Measurements from ENCODE around the gene TIMP1.

TIMP1 gene

DNA sequence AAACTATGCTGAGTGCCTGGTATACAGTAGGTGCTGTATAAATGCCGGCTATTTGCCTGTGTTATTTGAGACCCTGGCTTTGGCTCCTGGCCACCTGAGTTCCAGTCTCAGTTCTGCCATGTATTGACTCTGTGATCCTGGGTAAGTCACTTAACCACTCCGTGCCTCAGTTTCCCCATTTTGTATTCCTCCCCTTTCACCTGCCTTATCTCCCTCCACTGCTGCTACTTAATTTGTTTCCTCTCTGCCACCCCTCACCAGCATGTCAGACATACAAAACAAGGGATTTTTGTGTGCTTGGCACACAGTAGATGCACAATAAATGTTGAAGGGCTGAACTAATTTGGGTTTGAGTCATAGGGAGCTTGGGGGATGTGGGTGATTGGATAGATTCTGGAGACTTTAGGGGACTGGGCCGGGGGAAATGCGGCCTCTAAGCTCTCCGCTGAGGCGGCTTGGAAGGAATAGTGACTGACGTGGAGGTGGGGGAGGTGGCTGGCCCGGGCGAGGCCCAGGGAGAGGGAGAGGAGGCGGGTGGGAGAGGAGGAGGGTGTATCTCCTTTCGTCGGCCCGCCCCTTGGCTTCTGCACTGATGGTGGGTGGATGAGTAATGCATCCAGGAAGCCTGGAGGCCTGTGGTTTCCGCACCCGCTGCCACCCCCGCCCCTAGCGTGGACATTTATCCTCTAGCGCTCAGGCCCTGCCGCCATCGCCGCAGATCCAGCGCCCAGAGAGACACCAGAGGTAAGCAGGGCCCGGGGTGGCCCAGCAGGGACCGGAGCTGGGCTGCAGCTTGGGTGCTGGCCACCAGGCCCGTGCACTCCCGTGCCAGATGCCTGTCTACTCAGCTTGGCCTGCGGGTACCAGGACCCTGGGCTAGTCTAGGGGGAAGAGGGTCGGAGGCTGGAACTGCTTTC, at the start of gene TIMP1:
Gene TIMP1, plus strand, starts transcription at position 706 of the 917 bp plus-strand sequence. CDS start 980 bp downstream, outside the sequence.
- DNase-seq: peak in 11 of 14 donors; percentile 2 to 73 (median 22)

GRCh38 chrX:47539860-47540259, 42.4 kb upstream of the TIMP1 start:
- DNase-seq: peak in 1 of 14 donors; percentile 5

DNA sequence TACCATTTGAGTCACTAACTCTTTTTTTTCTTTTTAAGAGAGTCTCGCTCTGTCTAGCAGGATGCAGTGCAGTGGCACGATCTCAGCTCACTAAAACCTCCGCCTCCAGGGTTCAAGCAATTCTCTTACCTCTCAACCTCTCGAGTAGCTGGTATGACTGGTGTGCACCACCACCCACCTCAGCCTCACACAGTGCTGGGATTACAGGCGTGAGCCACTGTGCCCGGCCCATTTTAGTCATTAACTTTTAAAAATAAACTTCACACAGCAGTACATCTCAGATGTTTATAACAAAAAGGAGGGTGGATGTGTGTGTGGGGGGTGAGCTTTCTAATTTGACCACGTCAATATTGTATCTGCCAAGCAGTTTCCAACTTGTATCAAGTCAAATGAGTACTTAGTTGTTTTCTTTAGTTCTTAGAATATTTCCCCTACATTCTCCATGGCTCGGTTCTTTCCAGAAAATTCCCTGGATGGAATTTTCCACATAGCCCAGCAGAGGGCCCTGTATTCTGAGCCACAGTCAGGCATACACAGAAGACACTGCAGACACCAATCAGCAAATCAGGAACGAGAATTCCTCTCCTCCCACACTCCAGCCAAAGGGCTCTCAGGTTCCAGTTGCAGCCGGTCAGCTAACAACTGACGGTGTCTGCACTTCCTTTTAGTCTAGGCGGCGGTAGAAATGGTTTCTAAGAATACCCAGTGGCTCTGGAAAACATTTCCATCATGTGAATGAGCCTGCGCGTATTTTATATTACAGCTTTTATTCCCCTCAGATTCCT, 41.3 kb upstream of the TIMP1 start:
- peak in 12 of 14 donors; percentile 4 to 87 (median 55) for DNase-seq

GRCh38 chrX:47543496-47543895, 38.7 kb upstream of the TIMP1 start:
- DNase-seq: no peak

- DNase-seq: peak in 13 of 14 donors; percentile 21 to 92 (median 78)
Observed at GRCh38 chrX:47556045-47556623, 26.1 kb upstream of the TIMP1 start.

- DNase-seq: no peak
Observed at GRCh38 chrX:47558436-47558835, 23.8 kb upstream of the TIMP1 start.

DNA sequence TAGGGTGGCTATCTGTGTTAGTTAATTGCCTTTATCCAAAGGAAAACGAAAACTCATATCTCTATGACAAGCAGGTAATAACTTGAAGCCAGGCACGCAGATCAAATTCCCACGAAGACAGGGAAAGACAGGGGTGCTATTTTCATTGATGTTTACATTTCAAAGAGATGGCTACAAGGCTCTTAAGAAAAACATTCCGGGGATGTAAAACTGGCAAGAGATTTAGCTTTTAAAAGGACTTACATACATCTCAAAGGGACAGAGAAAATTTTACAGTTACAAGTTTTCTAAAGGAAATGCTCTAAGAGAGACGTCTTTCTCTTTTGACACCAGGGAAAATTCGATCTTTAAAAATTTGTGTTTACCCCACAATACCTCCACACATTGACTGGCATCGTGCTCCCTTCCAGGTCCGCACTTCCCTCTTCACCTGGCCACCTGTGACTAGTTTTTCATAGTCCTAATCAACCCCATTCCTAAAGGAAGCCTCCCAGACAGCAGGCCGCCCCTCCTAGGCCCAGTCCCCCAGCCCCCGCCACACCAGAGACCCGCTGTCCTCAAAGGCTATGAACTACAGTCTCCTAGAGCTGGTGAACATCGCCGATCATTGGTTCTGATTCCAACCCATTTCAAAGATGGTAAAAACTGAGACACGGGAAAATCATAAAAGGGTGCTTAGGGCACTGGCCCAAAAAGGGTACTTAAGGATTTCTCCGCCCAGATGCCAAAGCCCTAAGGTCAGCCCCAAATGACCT, 21.9 kb upstream of the TIMP1 start:
- DNase-seq: no peak

DNA sequence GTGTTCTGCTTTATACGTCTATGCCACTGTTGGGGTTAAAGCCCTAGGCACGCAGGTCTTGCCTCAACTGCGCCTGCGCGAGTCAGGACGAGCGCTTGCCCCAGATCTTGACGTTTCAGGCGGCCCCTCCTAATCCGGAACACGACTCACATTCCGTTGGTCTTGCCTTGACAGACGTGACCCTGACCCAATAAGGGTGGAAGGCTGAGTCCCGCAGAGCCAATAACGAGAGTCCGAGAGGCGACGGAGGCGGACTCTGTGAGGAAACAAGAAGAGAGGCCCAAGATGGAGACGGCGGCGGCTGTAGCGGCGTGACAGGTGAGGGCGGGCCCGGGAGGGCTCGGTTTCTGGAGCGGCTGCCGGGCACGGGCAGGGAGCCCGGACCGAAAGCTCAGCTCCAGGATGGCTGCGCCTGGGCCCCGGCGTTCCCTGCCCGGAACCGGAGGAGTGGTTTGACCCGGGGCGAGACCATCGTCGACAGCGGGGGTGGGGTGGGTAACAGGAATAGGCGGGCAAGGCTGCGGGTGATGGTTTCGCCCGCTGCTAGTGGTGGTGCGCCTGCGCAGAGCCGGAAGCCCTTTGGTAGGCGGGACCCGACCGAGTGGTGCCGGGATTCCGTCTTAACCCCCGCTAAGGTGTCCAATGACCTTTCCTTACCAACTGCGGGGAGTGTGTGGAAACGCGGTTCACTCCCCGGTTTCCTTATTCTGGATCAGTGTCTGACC, 21.1 kb upstream of the TIMP1 start, which contains the start of gene ARAF:
Gene ARAF, plus strand, starts transcription at position 272 of the 725 bp plus-strand sequence. CDS start 1,763 bp downstream, outside the sequence.
- peak; percentile 46 to 97 (median 92) for DNase-seq

- DNase-seq: no peak
Observed at GRCh38 chrX:47561659-47562151, 20.5 kb upstream of the TIMP1 start.

GRCh38 chrX:47562615-47563243, 19.5 kb upstream of the TIMP1 start:
- peak in 1 of 14 donors; percentile 9 for DNase-seq

GRCh38 chrX:47563801-47564315, 18.4 kb upstream of the TIMP1 start:
- DNase-seq: no peak

GRCh38 chrX:47564438-47565085, 17.7 kb upstream of the TIMP1 start:
- DNase-seq: no peak

DNA sequence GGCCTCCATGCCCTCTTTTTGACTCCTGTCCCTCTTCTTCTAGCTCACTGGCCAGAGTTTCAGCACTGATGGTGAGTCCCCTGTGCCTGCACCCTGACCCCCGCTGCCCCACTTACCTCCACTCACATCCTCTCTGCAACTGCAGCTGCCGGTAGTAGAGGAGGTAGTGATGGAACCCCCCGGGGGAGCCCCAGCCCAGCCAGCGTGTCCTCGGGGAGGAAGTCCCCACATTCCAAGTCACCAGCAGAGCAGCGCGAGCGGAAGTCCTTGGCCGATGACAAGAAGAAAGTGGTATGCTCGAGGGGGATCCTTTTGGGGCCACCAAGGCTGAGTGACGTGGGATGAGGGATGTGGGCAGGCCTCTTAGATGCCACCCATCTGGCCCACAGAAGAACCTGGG, 15.4 kb upstream of the TIMP1 start:
- no peak for DNase-seq

DNA sequence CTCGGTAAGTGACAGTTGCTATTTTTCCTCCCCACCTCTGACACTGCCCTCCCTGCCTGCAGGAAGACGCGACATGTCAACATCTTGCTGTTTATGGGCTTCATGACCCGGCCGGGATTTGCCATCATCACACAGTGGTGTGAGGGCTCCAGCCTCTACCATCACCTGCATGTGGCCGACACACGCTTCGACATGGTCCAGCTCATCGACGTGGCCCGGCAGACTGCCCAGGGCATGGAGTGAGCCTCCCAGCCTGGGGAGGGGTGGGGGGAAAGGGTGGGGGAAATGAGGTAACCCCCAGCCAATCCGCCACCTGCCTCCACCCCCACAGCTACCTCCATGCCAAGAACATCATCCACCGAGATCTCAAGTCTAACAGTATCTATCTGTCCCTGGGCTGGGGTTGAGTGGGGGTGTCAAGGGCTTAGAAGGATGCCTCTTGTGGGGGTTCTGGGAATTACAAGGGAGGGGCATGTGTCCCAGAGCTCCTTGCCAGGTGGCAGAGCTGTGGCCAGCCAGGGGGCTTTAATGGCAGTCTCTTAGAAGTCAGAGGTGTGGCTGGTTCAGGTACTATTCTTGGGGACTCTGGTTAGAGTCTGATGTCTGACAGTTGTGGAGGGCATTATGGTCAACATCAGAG, 13.5 kb upstream of the TIMP1 start:
- DNase-seq: no peak

DNA sequence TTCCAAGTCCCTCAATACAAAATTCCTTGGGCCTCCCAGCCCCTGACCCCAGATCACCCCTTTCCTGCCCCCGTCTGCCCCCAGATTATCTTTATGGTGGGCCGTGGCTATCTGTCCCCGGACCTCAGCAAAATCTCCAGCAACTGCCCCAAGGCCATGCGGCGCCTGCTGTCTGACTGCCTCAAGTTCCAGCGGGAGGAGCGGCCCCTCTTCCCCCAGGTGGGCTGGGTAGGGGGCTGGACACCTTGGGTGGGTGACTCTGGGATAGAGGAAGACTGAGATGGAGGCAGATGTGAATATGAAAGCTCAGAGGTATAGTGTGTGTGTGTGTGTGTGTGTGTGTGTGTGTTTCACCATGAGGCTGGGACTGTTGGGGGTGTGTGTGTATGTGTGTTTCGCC, 11.4 kb upstream of the TIMP1 start:
- DNase-seq: no peak

GRCh38 chrX:47571215-47571614, 11.0 kb upstream of the TIMP1 start:
- no peak for DNase-seq

DNA sequence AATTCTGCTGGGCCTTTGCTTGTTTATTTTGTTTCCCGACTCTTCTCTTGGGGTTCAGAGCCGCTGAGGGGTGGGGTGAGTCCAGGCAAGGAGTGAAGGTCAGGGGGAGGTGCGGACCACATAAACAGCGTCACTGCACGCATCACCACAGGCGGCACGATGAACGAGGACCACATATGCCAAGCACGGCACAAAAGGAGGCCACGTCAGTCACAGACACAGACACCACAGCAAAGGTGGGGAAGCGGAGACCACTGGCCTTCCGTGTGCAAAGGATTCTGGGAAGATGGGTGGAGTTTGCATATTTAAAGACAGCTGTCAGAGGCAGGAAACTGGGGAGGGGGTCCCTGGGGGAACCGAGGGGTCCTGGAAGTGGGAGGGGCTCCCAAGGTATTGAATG, 10.3 kb upstream of the TIMP1 start:
- DNase-seq: no peak

DNA sequence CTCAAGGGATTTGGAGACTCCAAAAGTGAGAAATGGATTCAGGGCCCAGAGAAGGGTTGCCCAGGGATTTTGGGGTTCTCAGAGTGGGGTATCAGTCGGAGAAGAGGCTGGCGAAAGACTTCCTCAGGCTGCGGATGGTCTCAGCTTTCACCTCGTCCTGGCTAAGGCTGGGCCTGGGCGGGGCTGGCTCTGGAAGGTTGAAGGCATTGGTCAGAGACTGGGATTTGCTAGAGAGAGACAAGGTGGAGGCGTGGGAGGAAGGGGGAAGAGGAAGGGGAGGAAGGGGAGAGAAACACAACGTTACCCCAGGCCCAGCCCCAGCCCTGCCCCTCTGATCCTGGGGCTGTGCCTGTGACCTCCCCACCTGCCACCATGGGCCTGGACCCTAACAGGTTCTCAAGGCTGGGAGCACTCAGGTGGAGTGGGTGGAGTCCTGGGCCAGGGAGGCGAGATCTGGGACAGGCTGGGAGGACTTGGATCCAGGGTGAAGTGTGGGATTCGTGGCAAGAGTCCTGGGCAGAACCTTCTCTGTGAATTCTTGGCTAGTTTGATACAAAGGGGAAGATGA, 9.4 kb upstream of the TIMP1 start:
- no peak for DNase-seq

Data from C1 segment of cervical spinal cord (tissue), 14 donors.